HL-60 (cell line): ENCODE results near the gene VENTX.

Experiments
- CTCF ChIP-seq: IDR thresholded peaks from one replicate; pipeline ENCODE4 v1.5.1; 2011; ENCODE audit warnings: low read length, control low read depth, inconsistent platforms; ENCODE audit not compliant: insufficient read depth
- GABPA ChIP-seq: IDR thresholded peaks from 2 replicates; pipeline ENCODE4 v1.6.1; 2012; ENCODE audit warnings: low read depth
- POLR2AphosphoS5 ChIP-seq: IDR thresholded peaks from 2 replicates; pipeline ENCODE4 v1.6.1; 2012; ENCODE audit warnings: low read depth

- no peak for TF ChIP-seq CTCF
- no peak for TF ChIP-seq GABPA
- TF ChIP-seq POLR2AphosphoS5 = no peak
Measured at GRCh38 chr10:133201948-133202725, 35.5 kb upstream of the VENTX start.
